ENCODE measurements around the gene ETV3. TPM values are rescaled to one million over a fixed set of nuclear protein-coding genes. Genes with fewer than 3 reads are reported as not detected.

Gene ETV3
- total RNA-seq, 4 donors from 2014 or later, result 4.4 to 30.1 (median 19.6) TPM

DNA sequence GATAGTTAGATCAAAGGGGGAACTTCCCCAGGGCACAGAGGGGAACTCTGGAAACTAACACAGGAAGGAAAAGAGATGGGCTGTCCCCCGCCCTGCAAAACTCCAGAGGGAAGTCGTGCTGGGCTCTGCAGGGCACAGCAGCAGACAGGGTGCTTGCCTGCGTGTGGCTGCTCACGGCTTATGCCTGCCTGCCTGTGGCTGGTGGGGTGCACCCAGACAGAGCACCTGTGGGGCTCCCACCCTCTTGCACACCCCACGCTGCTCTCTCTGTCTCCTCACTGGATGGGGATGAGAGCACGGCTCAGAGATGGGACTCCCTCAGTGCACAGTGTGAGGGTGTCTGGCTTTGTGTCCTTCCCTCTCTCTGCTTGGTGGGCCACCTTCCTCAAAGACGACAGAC, 25.1 kb downstream of the ETV3 start:
- Histone ChIP-seq H3K4me3 (no peak overlapping the region), H3K27ac (no peak overlapping the region), H3K4me1 (no peaks in the 10 kb centered on the region), H3K27me3 (no peaks in the 10 kb centered on the region), H3K9me3 (no peaks in the 10 kb centered on the region), H3K36me3 (no peaks in the 10 kb centered on the region)
- TF ChIP-seq CTCF (IDR thresholded peaks at IDR 0.05), result no peak
- TF ChIP-seq POLR2A (IDR thresholded peaks at IDR 0.05), result no peak
- no peak for DNase-seq
- intact Hi-C loops (cut with DNase I; ENCODE audit: low total_unique reads), result no loop called here

DNA sequence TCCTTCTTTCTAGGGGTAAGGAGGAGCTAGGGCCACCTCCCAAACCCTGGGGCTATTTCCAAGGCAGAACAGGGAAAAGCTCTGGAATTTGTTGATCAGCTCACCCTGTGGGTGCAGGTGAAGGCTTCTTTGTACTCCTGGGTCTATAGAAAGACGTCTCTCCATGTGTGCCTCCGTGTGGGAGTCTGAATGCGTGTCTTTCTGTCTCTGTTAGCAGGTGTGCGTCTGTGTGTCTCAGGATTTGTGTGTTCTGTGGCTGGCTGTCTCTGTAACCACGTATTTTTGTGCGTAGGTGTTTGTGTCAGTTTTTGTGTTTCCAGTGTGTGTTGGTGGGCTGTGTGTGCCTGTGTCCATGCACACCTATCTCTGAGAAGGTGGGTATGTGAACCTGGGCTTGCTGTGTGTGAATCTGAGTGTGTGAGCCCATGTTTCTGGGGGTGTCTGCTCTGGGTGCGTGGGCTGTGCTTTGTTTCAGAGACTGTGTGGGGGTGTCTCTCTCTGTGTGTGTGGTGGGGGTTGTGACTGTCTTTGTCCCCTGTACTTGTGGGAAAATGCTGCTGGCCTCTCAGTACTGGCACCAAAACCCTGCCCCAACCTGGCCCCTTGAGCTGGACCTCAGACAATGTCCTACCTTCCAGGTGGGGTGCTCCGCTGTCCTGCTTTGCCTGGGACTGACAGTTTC, 25.9 kb downstream of the ETV3 start:
- no peak for TF ChIP-seq POLR2A (IDR thresholded peaks at IDR 0.05)
- TF ChIP-seq CTCF (IDR thresholded peaks at IDR 0.05), result no peak
- Histone ChIP-seq H3K27ac (no peak overlapping the region), H3K4me3 (no peak overlapping the region), H3K9me3 (no peaks in the 10 kb centered on the region), H3K27me3 (no peaks in the 10 kb centered on the region), H3K36me3 (no peaks in the 10 kb centered on the region), H3K4me1 (no peaks in the 10 kb centered on the region)
- intact Hi-C loops (cut with DNase I; ENCODE audit: low total_unique reads), result no loop called here
- DNase-seq, result no peak

DNA sequence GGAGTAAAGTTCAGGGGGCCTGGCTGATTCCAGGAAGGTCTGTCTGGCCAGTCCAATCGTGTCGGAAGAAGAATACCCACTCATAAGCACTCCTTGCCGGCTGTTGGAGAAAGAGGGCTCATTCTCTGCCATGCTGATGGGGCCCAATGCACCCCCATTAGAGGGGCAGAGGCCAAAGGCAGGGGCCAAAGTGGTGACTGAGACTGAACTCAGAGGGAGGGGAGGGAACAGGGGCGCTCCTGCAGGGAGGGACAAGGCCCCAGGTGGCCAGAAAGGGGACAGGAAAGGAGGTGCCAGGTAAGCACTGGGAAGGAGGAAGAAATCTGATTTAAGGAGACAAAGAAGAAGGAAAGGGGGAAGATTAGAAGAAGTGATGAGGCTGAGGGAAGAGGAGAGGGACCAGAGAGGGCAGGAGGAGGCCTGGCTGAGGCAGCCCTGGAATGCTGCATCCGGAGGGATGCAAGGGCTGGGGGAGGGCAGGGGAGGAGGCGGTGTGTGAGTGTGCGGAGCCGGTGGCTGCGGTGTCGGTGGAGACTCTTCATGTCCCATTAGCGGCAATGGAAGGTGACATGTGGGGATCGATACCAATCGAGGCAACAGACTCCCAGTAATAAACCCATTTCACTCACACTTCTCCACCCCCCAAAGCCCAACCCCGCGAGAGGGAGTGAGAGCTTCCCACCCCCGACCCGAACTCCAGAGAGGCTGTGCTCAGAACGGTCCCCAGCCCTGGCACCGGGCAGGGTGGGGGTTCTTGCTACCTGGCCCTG, 26.6 kb downstream of the ETV3 start:
- intact Hi-C loops (cut with DNase I; ENCODE audit: low total_unique reads), result no loop called here
- H3K9me3 ChIP-seq, result no peaks in the 10 kb centered on the region
- no peaks in the 10 kb centered on the region for H3K27me3 ChIP-seq
- no peak for TF ChIP-seq CTCF (IDR thresholded peaks at IDR 0.05)
- TF ChIP-seq POLR2A (IDR thresholded peaks at IDR 0.05), result no peak
- no peaks in the 10 kb centered on the region for H3K4me1 ChIP-seq
- H3K27ac ChIP-seq, result no peak overlapping the region
- H3K4me3 ChIP-seq, result no peak overlapping the region
- no peaks in the 10 kb centered on the region for H3K36me3 ChIP-seq
- DNase-seq, result no peak

- TF ChIP-seq POLR2A (IDR thresholded peaks at IDR 0.05) (no peak), CTCF (IDR thresholded peaks at IDR 0.05) (no peak)
- no peak for DNase-seq
- intact Hi-C loops (cut with DNase I; ENCODE audit: low total_unique reads), result no loop called here
- Histone ChIP-seq H3K4me3 (no peak overlapping the region), H3K27ac (no peak overlapping the region), H3K27me3 (no peaks in the 10 kb centered on the region), H3K36me3 (no peaks in the 10 kb centered on the region), H3K4me1 (no peaks in the 10 kb centered on the region), H3K9me3 (no peaks in the 10 kb centered on the region)
These were observed 27.5 kb downstream of the ETV3 start for GRCh38 chr1:157110686-157111085.

DNA sequence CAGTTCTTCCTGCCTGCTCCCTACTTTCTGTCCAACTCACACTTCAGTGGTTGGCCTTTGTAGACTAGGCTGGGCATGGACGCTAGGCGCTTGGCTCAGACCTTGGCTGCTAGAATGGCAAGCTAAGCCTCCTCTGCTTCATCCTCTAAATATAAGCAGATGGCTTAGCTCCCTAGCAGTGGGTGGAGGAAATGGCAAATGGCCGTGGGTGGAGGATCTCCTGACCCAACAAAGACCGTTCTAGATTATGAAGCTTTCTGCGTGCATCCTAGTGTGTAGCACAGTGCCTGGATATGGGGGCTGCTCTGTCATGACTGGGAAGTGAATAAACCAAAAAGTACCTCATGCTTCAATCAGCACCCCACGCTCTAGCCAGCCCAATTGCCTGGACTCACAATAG, 28.2 kb downstream of the ETV3 start:
- Histone ChIP-seq H3K4me3 (no peak overlapping the region), H3K27me3 (no peaks in the 10 kb centered on the region), H3K27ac (no peak overlapping the region), H3K36me3 (no peaks in the 10 kb centered on the region), H3K4me1 (no peaks in the 10 kb centered on the region), H3K9me3 (no peaks in the 10 kb centered on the region)
- TF ChIP-seq POLR2A (IDR thresholded peaks at IDR 0.05) (no peak), CTCF (IDR thresholded peaks at IDR 0.05) (no peak)
- DNase-seq, result no peak
- intact Hi-C loops (cut with DNase I; ENCODE audit: low total_unique reads), result no loop called here

Measured in uterus (tissue), 4 donors.